GM18505 (cell line): ENCODE measurements around the gene TTLL13.
"Not testable (repeated sequence)": the region's sequence is repeated elsewhere in the genome, so short reads cannot be mapped to it uniquely, and the experiment has no call there.

Source experiments
- ATAC-seq: cut with Tn5 transposase; IDR thresholded peaks from one replicate; pipeline ENCODE4 v1.9.1; 2021; ENCODE audit not compliant: unreplicated experiment
- POLR2A ChIP-seq: IDR thresholded peaks from 4 replicates; pipeline ENCODE4 v1.6.1; 2011; ENCODE audit warnings: borderline replicate concordance; ENCODE audit not compliant: insufficient read depth, insufficient read length; ENCODE audit errors: extremely low read depth

The TTLL13 gene

GRCh38 chr15:90264671-90265070 is 15.3 kb downstream of the TTLL13 start:
- no peak for TF ChIP-seq POLR2A
- no peak for ATAC-seq

GRCh38 chr15:90265271-90266060 is 16.1 kb downstream of the TTLL13 start, which contains the start of gene NGRN:
Gene NGRN, plus strand, starts transcription at chr15:90265672. Its CDS starts 41 bp downstream, at chr15:90265713.
- TF ChIP-seq POLR2A: peak; percentile 98
- ATAC-seq: peak; percentile 81

DNA sequence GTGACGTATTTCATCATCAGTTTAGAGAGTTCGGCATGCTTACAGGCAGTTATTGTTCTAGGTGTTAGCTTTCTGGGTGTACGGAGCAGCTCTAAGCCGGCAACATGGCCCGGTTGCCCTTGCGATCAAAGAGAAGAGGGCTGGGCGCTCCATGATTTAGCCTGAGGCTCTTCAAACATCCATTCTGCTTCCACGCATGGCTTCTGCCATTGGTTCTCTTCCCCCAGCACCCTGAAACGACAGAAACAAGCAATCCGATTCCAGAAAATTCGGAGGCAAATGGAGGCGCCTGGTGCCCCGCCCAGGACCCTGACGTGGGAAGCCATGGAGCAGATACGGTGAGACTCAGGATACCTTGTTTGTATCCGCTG is 16.7 kb downstream of the TTLL13 start:
- no peak for TF ChIP-seq POLR2A
- peak; percentile 2 for ATAC-seq

- ATAC-seq: no peak
- TF ChIP-seq POLR2A: no peak
Measured at GRCh38 chr15:90266485-90266884, 17.1 kb downstream of the TTLL13 start.

- no peak for ATAC-seq
- TF ChIP-seq POLR2A: no peak
Measured at GRCh38 chr15:90268415-90268814, 19.1 kb downstream of the TTLL13 start.

- no peak for TF ChIP-seq POLR2A
- no peak for ATAC-seq
Measured at GRCh38 chr15:90270502-90271150, 21.3 kb downstream of the TTLL13 start.

- TF ChIP-seq POLR2A: no peak
- no peak for ATAC-seq
Measured at GRCh38 chr15:90271459-90272166, 22.3 kb downstream of the TTLL13 start.

GRCh38 chr15:90278467-90278866 is 29.1 kb downstream of the TTLL13 start:
- not testable (repeated sequence) for ATAC-seq

DNA sequence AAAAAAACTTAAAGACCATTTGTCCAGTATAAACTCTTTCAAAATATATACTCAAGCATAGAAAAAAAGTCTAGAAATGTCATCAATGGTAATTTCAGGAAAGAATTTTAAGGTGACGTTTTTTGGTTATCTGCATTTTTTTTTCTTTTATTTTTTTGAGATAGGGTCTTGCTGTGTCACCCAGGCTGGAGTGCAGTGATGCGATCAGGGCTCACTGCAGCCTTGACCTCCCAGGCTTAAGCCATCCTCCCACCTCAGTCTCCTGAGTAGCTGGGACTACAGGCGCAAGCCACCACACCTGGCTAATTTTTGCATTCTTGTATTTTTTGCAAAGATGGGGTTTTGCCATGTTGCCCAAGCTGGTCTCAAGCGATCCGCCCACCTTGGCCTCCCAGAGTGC is 31.4 kb downstream of the TTLL13 start:
- not testable (repeated sequence) for ATAC-seq

GRCh38 chr15:90281637-90282036 is 32.3 kb downstream of the TTLL13 start:
- ATAC-seq: not testable (repeated sequence)

- no peak for TF ChIP-seq POLR2A
- ATAC-seq: no peak
Measured at GRCh38 chr15:90286678-90287077, 37.3 kb downstream of the TTLL13 start.

DNA sequence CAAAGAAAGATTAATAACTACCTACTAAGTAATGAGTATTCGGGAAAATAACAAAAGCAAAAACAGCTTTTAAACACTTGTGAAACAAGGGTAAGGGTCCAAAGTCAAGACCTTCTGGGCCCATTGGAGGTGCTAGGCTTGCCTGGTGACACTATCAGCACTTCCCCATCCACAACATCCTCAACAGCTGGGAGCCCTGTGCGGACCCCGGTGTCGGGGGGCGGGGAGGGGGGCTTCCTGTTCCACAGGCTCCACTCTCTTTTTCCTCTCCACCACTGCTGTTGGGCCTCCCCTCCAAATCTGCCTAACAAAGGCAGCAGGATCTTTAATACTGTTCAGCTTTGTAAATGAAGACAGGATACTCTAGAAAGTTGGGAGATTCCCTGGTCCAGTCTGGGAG is 37.7 kb downstream of the TTLL13 start:
- no peak for ATAC-seq
- TF ChIP-seq POLR2A: no peak

- no peak for TF ChIP-seq POLR2A
- no peak for ATAC-seq
Measured at GRCh38 chr15:90287946-90288345, 38.6 kb downstream of the TTLL13 start.
